H1 (cell line): Measurements from ENCODE around the gene IGFBP1. TPM values are rescaled to one million over a fixed set of nuclear protein-coding genes. Genes with fewer than 3 reads are reported as not detected.

Experiments
- CTCF ChIA-PET: fragments of 300-600 bp; sonication (Branson Sonifier 250); formaldehyde crosslinking; loops from one replicate; lab custom pipeline; 2021; ENCODE audit not compliant: partially characterized antibody; lab: Charles Lee
- POLR2A ChIA-PET: fragments of 300-600 bp; sonication (Branson Sonifier 250); formaldehyde crosslinking; loops from one replicate; lab custom pipeline; 2021; ENCODE audit warnings: inconsistent platforms; ENCODE audit not compliant: partially characterized antibody; lab: Charles Lee
- DNase-seq, 2 experiments: peaks; one replicate each; pipeline versions ENCODE4 v3.0.0 to v3.0.0-alpha.2; 2010 to 2022; ENCODE audit warnings: low spot score in 2 of 2, low read depth in 1 of 2, mixed read lengths in 1 of 2
- FAIRE-seq: peaks from 2 replicates; lab custom pipeline; 2011; peaks lifted over from hg19 to GRCh38; lab: Jason Lieb, UNC
- H2AFZ ChIP-seq: 2 replicates; pipeline ENCODE4 v1.8.1; 2012; ENCODE audit warnings: low read length, inconsistent platforms
- H2AK5ac ChIP-seq: 2 replicates; pipeline ENCODE4 v1.6.1; 2013; ENCODE audit warnings: low read depth, low read length
- H2BK120ac ChIP-seq: replicated peaks from 2 replicates; pipeline ENCODE3; 2013; ENCODE audit warnings: low read depth, low read length, inconsistent platforms
- H2BK12ac ChIP-seq: 2 replicates; pipeline ENCODE4 v1.6.1; 2013; ENCODE audit warnings: low read depth, low read length
- H2BK15ac ChIP-seq: 2 replicates; pipeline ENCODE4 v1.6.1; 2013; ENCODE audit warnings: low read length
- H2BK20ac ChIP-seq: 2 replicates; pipeline ENCODE4 v1.6.1; 2013; ENCODE audit warnings: low read length
- H2BK5ac ChIP-seq: 2 replicates; pipeline ENCODE4 v1.6.1; 2013; ENCODE audit warnings: low read depth, low read length
- H3K14ac ChIP-seq: 2 replicates; pipeline ENCODE4 v1.6.1; 2013; ENCODE audit warnings: inconsistent platforms; ENCODE audit not compliant: insufficient read length
- H3K18ac ChIP-seq: 2 replicates; pipeline ENCODE4 v1.6.1; 2013; ENCODE audit warnings: low read length; ENCODE audit errors: extremely low read depth
- H3K23ac ChIP-seq: 2 replicates; pipeline ENCODE4 v1.6.1; 2013; ENCODE audit warnings: inconsistent platforms; ENCODE audit not compliant: insufficient read length
- H3K23me2 ChIP-seq: 2 replicates; pipeline ENCODE4 v1.6.1; 2013; ENCODE audit warnings: low read depth, low read length
- H3K27ac ChIP-seq: 2 replicates; pipeline ENCODE4 v1.6.1; 2011; ENCODE audit warnings: low read depth, low read length, inconsistent platforms
- H3K27me3 ChIP-seq, 4 experiments: replicated peaks in 1 of 4; 1 replicate in 1 of 4; 2 replicates in 3 of 4; pipeline versions ENCODE4 v1.6.1 to v1.8.1; 2011 to 2013; ENCODE audit warnings: low read length in 3 of 4, mild to moderate bottlenecking in 3 of 4, inconsistent platforms in 2 of 4, mixed read lengths in 2 of 4, moderate library complexity in 1 of 4; ENCODE audit not compliant: control insufficient read depth in 3 of 4, insufficient read depth in 3 of 4; ENCODE audit errors: extremely low read depth in 1 of 4
- H3K36me3 ChIP-seq, 4 experiments: 2 replicates each; pipeline versions ENCODE4 v1.6.1 to v1.8.1; 2011 to 2013; ENCODE audit warnings: mild to moderate bottlenecking in 4 of 4, low read length in 3 of 4, moderate library complexity in 2 of 4, control low read depth in 1 of 4, inconsistent platforms in 1 of 4; ENCODE audit not compliant: insufficient read depth in 4 of 4, control insufficient read depth in 2 of 4
- H3K4ac ChIP-seq: replicated peaks from 2 replicates; pipeline ENCODE3; 2013; ENCODE audit warnings: low read length, low read depth, mixed read lengths, inconsistent platforms; ENCODE audit not compliant: insufficient read length
- H3K4me1 ChIP-seq, 4 experiments: replicated peaks in 1 of 4; 1 replicate in 1 of 4; 2 replicates in 3 of 4; pipeline versions ENCODE4 v1.6.1 to v1.8.1; 2011 to 2013; ENCODE audit warnings: low read length in 3 of 4, inconsistent platforms in 2 of 4, mixed read lengths in 1 of 4; ENCODE audit not compliant: insufficient read depth in 4 of 4, control insufficient read depth in 3 of 4
- H3K4me2 ChIP-seq, 2 experiments: 2 replicates each; pipeline versions ENCODE4 v1.6.1 to v1.8.1; 2011 to 2013; ENCODE audit warnings: low read depth in 2 of 2, low read length in 2 of 2, control low read depth in 1 of 2, inconsistent platforms in 1 of 2, mild to moderate bottlenecking in 1 of 2; ENCODE audit not compliant: insufficient read depth in 1 of 2
- H3K4me3 ChIP-seq, 4 experiments: fragments of 200-600, 300-600 bp in 1 of 4; sonication (generic), shearing (Covaris generic), sonication (Bioruptor Twin) in 1 of 4; 2 replicates each; pipeline versions ENCODE4 v1.5.1 to v1.8.1; 2011 to 2016; ENCODE audit warnings: low read length in 4 of 4, low read depth in 3 of 4, control low read depth in 2 of 4, inconsistent platforms in 2 of 4, mild to moderate bottlenecking in 2 of 4, mixed read lengths in 1 of 4, moderate library complexity in 1 of 4; ENCODE audit not compliant: insufficient read depth in 2 of 4; ENCODE audit errors: extremely low read depth in 1 of 4
- H3K56ac ChIP-seq: replicated peaks from 2 replicates; pipeline ENCODE3; 2013; ENCODE audit warnings: low read depth, mild to moderate bottlenecking, mixed read lengths, low read length, inconsistent platforms; ENCODE audit not compliant: insufficient read length
- H3K79me1 ChIP-seq: 2 replicates; pipeline ENCODE4 v1.6.1; 2013; ENCODE audit warnings: low read depth, low read length, control low read depth
- H3K79me2 ChIP-seq, 2 experiments: 2 replicates each; pipeline versions ENCODE4 v1.6.1 to v1.8.1; 2012 to 2013; ENCODE audit warnings: low read length in 2 of 2, mild to moderate bottlenecking in 2 of 2, inconsistent platforms in 1 of 2; ENCODE audit not compliant: insufficient read depth in 2 of 2, control insufficient read depth in 1 of 2
- H3K9ac ChIP-seq, 4 experiments: replicated peaks in 1 of 4; 1 replicate in 1 of 4; 2 replicates in 3 of 4; pipeline versions ENCODE4 v1.6.1 to v1.8.1; 2011 to 2013; ENCODE audit warnings: low read depth in 3 of 4, low read length in 3 of 4, control low read depth in 2 of 4, mild to moderate bottlenecking in 2 of 4, moderate library complexity in 2 of 4, inconsistent platforms in 1 of 4; ENCODE audit errors: extremely low read depth in 1 of 4
- H3K9me3 ChIP-seq, 2 experiments: 2 replicates each; pipeline versions ENCODE4 v1.6.1 to v1.8.1; 2012 to 2013; ENCODE audit warnings: mild to moderate bottlenecking in 2 of 2, moderate library complexity in 2 of 2, control low read depth in 1 of 2, inconsistent platforms in 1 of 2, low read depth in 1 of 2, low read length in 1 of 2, mixed read lengths in 1 of 2; ENCODE audit not compliant: insufficient read depth in 2 of 2
- H4K20me1 ChIP-seq, 2 experiments: replicated peaks in 1 of 2; 2 replicates each; pipeline versions ENCODE3 to v1.8.1; 2011 to 2013; ENCODE audit warnings: inconsistent platforms in 2 of 2, low read length in 2 of 2, mild to moderate bottlenecking in 1 of 2; ENCODE audit not compliant: insufficient read depth in 2 of 2, control insufficient read depth in 1 of 2
- H4K5ac ChIP-seq: 2 replicates; pipeline ENCODE4 v1.6.1; 2013; ENCODE audit warnings: low read length, low read depth, mixed read lengths, inconsistent platforms; ENCODE audit not compliant: insufficient read length
- H4K8ac ChIP-seq: 2 replicates; pipeline ENCODE4 v1.8.0; 2013; ENCODE audit warnings: mild to moderate bottlenecking, moderate library complexity, low read length, inconsistent platforms; ENCODE audit not compliant: insufficient read depth; ENCODE audit errors: extremely low read depth
- H4K91ac ChIP-seq: replicated peaks from 2 replicates; pipeline ENCODE3; 2013; ENCODE audit warnings: low read length, mixed read lengths, inconsistent platforms; ENCODE audit not compliant: insufficient read length
- CHD1 ChIP-seq: IDR thresholded peaks from 2 replicates; pipeline ENCODE4 v1.6.1; 2012; ENCODE audit warnings: low read depth, low read length, improper control_type of control experiment
- CHD2 ChIP-seq: IDR thresholded peaks from 2 replicates; pipeline ENCODE4 v1.6.1; 2012; ENCODE audit warnings: low read length, improper control_type of control experiment
- CREB1 ChIP-seq: IDR thresholded peaks from 2 replicates; pipeline ENCODE4 v1.6.1; 2012; ENCODE audit warnings: inconsistent platforms
- EZH2 ChIP-seq: fragments of 200-600 bp; sonication (generic); IDR thresholded peaks from 2 replicates; pipeline ENCODE4 v1.7.1; 2012; ENCODE audit warnings: low read depth, mild to moderate bottlenecking, moderate library complexity, low read length, inconsistent platforms; ENCODE audit not compliant: severe bottlenecking
- GABPA ChIP-seq: IDR thresholded peaks from 2 replicates; pipeline ENCODE4 v1.6.1; 2011; ENCODE audit warnings: mild to moderate bottlenecking, low read length, moderate library complexity, borderline replicate concordance; ENCODE audit not compliant: insufficient read depth
- MAFK ChIP-seq: IDR thresholded peaks from 2 replicates; pipeline ENCODE4 v1.6.1; 2012; ENCODE audit warnings: low read depth, mild to moderate bottlenecking, improper control_type of control experiment, low read length
- RFX5 ChIP-seq: IDR thresholded peaks from 2 replicates; pipeline ENCODE4 v1.6.1; 2011; ENCODE audit warnings: low read depth, low read length, improper control_type of control experiment, borderline replicate concordance
- RXRA ChIP-seq: IDR thresholded peaks from 2 replicates; pipeline ENCODE4 v1.6.1; 2011; ENCODE audit warnings: low read depth, mild to moderate bottlenecking, low read length, moderate library complexity; ENCODE audit not compliant: insufficient read depth
- TAF7 ChIP-seq: optimal IDR thresholded peaks from 2 replicates; pipeline ENCODE3; 2011; ENCODE audit warnings: low read depth, mild to moderate bottlenecking, inconsistent platforms, low read length, moderate library complexity, borderline replicate concordance
- TCF12 ChIP-seq: IDR thresholded peaks from 2 replicates; pipeline ENCODE4 v1.6.1; 2011; ENCODE audit warnings: low read depth, mild to moderate bottlenecking, low read length
- YY1 ChIP-seq: IDR thresholded peaks from 2 replicates; pipeline ENCODE4 v1.6.1; 2011; ENCODE audit warnings: low read depth, mild to moderate bottlenecking, low read length
- WGBS, 2 experiments: shearing (Covaris generic) in 1 of 2; methylation state at CpG; one replicate each; pipeline versions ENCODE4 v1.1.6 to v1.1.7; 2013 to 2015; ENCODE audit warnings: low lambda C conversion rate in 2 of 2, mixed read lengths in 2 of 2, inconsistent platforms in 1 of 2, low coverage in 1 of 2, missing lambda C conversion rate in 1 of 2; ENCODE audit not compliant: insufficient replicate concordance in 2 of 2, insufficient coverage in 1 of 2, insufficient read length in 1 of 2; ENCODE audit errors: extremely low coverage in 1 of 2, missing lambda C conversion rate in 1 of 2; 5-methylcytosine and 5-hydroxymethylcytosine counted together
- polyA plus RNA-seq, 7 experiments: library from polyadenylated mRNA; depleted of rRNA in 3 of 7; stranded (reverse) in 5 of 7; unstranded in 2 of 7; fragments of >200 nt in 5 of 7; fragments of 200-250 nt in 2 of 7; gene quantifications; 1 replicate in 5 of 7; 2 replicates in 1 of 7; 4 replicates in 1 of 7; pipeline versions ENCODE4 v1.2.1 to v1.2.3, GENCODE V29; 2011 to 2013; ENCODE audit warnings: missing spikeins in 2 of 7, mixed read lengths in 2 of 7
- total RNA-seq: library from RNA; stranded (reverse); fragmentation: NEBNext Ultra II Directional; extraction: Animal tissue kit (Norgen Biotek cat#: 25700); gene quantifications from 2 replicates; pipeline ENCODE4 v1.2.1, GENCODE V29; 2021

Gene IGFBP1
- total and polyA plus RNA-seq, 2 of the 8 experiments (the other 6 are each of a cell fraction or from before 2014, with no cell fraction given) = not detected

GRCh38 chr7:45898222-45898621 lies 9.9 kb downstream of the IGFBP1 start:
- Histone ChIP-seq H3K23ac (no peak overlapping the region), H3K23me2 (no peaks in the 10 kb centered on the region), H3K56ac (no peak overlapping the region), H3K9ac (no peak overlapping the region), H4K8ac (no peak overlapping the region), H3K4me3 (no peak overlapping the region), H4K91ac (no peak overlapping the region), H2BK5ac (no peak overlapping the region), H3K4me2 (no peak overlapping the region), H2AFZ (no peak overlapping the region), H2BK15ac (no peak overlapping the region), H3K27me3 (peaks cover 0 to 2% (median 0%) of the 10 kb centered on the region in 4 experiments; a peak in 1 of 7 replicates), H3K27ac (no peak overlapping the region), H3K4me1 (no peaks in the 10 kb centered on the region), H4K20me1 (no peaks in the 10 kb centered on the region), H2AK5ac (no peak overlapping the region), H3K4ac (no peak overlapping the region), H3K14ac (no peak overlapping the region), H4K5ac (no peak overlapping the region), H2BK120ac (no peak overlapping the region), H3K79me2 (no peaks in the 10 kb centered on the region), H3K79me1 (no peaks in the 10 kb centered on the region), H3K36me3 (no peaks in the 10 kb centered on the region), H3K18ac (no peak overlapping the region), H3K9me3 (no peaks in the 10 kb centered on the region), H2BK12ac (no peak overlapping the region), H2BK20ac (no peak overlapping the region)
- ChIA-PET POLR2A (no interaction called here), CTCF (interaction anchor here (1.5 kb wide), 1 partner anchor 19 kb away, joined by 5 read pairs; no protein-coding TSS in a partner anchor)
- 89% methylated on average over 2 of the region's 2 CpGs; no CpG with 5 or more reads in 1 of the 2 experiments for WGBS, 2 experiments
- DNase-seq = no peak
- no peak for TF ChIP-seq CHD1
- no peak for TF ChIP-seq TAF7
- TF ChIP-seq YY1 = no peak
- no peak for TF ChIP-seq RXRA
- TF ChIP-seq MAFK = no peak
- TF ChIP-seq TCF12 = no peak
- no peak for TF ChIP-seq GABPA
- no peak for TF ChIP-seq CREB1
- TF ChIP-seq CHD2 = no peak
- no peak for TF ChIP-seq RFX5
- TF ChIP-seq EZH2 = no peak
- FAIRE-seq = no peak
